WTC11 (cell line): ENCODE data around the gene SEPSECS. TPM values are rescaled to one million over a fixed set of nuclear protein-coding genes. Genes with fewer than 3 reads are reported as not detected.

Source experiments
- ATF6 ChIP-seq: sonication (generic); formaldehyde crosslinking; IDR thresholded peaks from 2 replicates; pipeline ENCODE4 v1.8.1; 2023; ENCODE audit warnings: mild to moderate bottlenecking, missing genetic modification reagents
- CREM ChIP-seq: sonication (generic); formaldehyde crosslinking; IDR thresholded peaks from 2 replicates; pipeline ENCODE4 v1.8.1; 2022; ENCODE audit warnings: mild to moderate bottlenecking, missing genetic modification reagents, moderate library complexity
- GRHL2 ChIP-seq: fragments of 250-450 bp; sonication (Bioruptor Pico); IDR thresholded peaks from 2 replicates; pipeline ENCODE4 v1.8.0; 2022; ENCODE audit warnings: mild to moderate bottlenecking, moderate library complexity; ENCODE audit not compliant: insufficient replicate concordance, severe bottlenecking
- HMGA2 ChIP-seq: fragments of 250-450 bp; sonication (Bioruptor Pico); IDR thresholded peaks from 2 replicates; pipeline ENCODE4 v1.4.0; 2021; ENCODE audit warnings: mild to moderate bottlenecking, moderate library complexity
- JUN ChIP-seq: sonication (generic); formaldehyde crosslinking; IDR thresholded peaks from 2 replicates; pipeline ENCODE4 v1.8.0; 2023; ENCODE audit warnings: mild to moderate bottlenecking, missing genetic modification reagents
- NR1H2 ChIP-seq: sonication (generic); formaldehyde crosslinking; IDR thresholded peaks from 2 replicates; pipeline ENCODE4 v1.9.0; 2021; ENCODE audit warnings: mild to moderate bottlenecking, moderate library complexity, missing genetic modification reagents
- NR3C1 ChIP-seq: sonication (generic); formaldehyde crosslinking; conservative IDR thresholded peaks from 2 replicates; pipeline ENCODE4 v1.8.1; 2023; ENCODE audit warnings: low read depth, mild to moderate bottlenecking, missing genetic modification reagents
- PRRX2 ChIP-seq: fragments of 250-450 bp; sonication (Bioruptor Pico); IDR thresholded peaks from 2 replicates; pipeline ENCODE4 v1.8.0; 2021; ENCODE audit warnings: mild to moderate bottlenecking
- RORB ChIP-seq: fragments of 250-450 bp; sonication (Bioruptor Pico); IDR thresholded peaks from 2 replicates; pipeline ENCODE4 v1.9.0; 2021; ENCODE audit warnings: mild to moderate bottlenecking
- USF2 ChIP-seq: sonication (generic); formaldehyde crosslinking; IDR thresholded peaks from 2 replicates; pipeline ENCODE4 v1.8.1; 2023; ENCODE audit warnings: mild to moderate bottlenecking, missing genetic modification reagents, moderate library complexity
- ZNF671 ChIP-seq: fragments of 250-450 bp; sonication (Bioruptor Pico); IDR thresholded peaks from 2 replicates; pipeline ENCODE4 v1.8.0; 2021; ENCODE audit warnings: mild to moderate bottlenecking
- total RNA-seq: library from RNA; stranded (reverse); gene quantifications from 3 replicates; pipeline ENCODE4 v1.2.3, GENCODE V29; 2021
- TF ChIP-seq, protein P1 (sequence below): sonication (generic); formaldehyde crosslinking; IDR thresholded peaks from 2 replicates; pipeline ENCODE4 v1.8.1; 2023; ENCODE audit warnings: mild to moderate bottlenecking, moderate library complexity, missing genetic modification reagents
- TF ChIP-seq, protein P2 (sequence below): sonication (generic); formaldehyde crosslinking; IDR thresholded peaks from 2 replicates; pipeline ENCODE4 v1.8.1; 2022; ENCODE audit warnings: low read depth, mild to moderate bottlenecking, moderate library complexity, missing genetic modification reagents, borderline replicate concordance
- TF ChIP-seq, protein P3 (sequence below): sonication (generic); formaldehyde crosslinking; IDR thresholded peaks from 2 replicates; pipeline ENCODE4 v1.8.0; 2023; ENCODE audit warnings: missing genetic modification reagents, mild to moderate bottlenecking, borderline replicate concordance
- TF ChIP-seq, protein P4 (sequence below): sonication (generic); formaldehyde crosslinking; conservative IDR thresholded peaks from 2 replicates; pipeline ENCODE4 v1.8.1; 2022; ENCODE audit warnings: mild to moderate bottlenecking, missing genetic modification reagents

The SEPSECS gene
- total RNA-seq, 1 experiment from 2014 or later = 6.2 TPM

GRCh38 chr4:25070545-25070944 is 89.7 kb downstream of the SEPSECS start (continued):
- TF ChIP-seq, protein P1, sequence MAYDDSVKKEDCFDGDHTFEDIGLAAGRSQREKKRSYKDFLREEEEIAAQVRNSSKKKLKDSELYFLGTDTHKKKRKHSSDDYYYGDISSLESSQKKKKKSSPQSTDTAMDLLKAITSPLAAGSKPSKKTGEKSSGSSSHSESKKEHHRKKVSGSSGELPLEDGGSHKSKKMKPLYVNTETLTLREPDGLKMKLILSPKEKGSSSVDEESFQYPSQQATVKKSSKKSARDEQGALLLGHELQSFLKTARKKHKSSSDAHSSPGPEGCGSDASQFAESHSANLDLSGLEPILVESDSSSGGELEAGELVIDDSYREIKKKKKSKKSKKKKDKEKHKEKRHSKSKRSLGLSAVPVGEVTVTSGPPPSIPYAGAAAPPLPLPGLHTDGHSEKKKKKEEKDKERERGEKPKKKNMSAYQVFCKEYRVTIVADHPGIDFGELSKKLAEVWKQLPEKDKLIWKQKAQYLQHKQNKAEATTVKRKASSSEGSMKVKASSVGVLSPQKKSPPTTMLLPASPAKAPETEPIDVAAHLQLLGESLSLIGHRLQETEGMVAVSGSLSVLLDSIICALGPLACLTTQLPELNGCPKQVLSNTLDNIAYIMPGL (CRISPR knock-in tag) = no peak
- TF ChIP-seq, protein P2, sequence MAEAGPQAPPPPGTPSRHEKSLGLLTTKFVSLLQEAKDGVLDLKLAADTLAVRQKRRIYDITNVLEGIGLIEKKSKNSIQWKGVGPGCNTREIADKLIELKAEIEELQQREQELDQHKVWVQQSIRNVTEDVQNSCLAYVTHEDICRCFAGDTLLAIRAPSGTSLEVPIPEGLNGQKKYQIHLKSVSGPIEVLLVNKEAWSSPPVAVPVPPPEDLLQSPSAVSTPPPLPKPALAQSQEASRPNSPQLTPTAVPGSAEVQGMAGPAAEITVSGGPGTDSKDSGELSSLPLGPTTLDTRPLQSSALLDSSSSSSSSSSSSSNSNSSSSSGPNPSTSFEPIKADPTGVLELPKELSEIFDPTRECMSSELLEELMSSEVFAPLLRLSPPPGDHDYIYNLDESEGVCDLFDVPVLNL = no peak
- no peak for TF ChIP-seq USF2 (CRISPR knock-in tag)
- no peak for TF ChIP-seq ZNF671
- no peak for TF ChIP-seq JUN
- TF ChIP-seq, protein P3, sequence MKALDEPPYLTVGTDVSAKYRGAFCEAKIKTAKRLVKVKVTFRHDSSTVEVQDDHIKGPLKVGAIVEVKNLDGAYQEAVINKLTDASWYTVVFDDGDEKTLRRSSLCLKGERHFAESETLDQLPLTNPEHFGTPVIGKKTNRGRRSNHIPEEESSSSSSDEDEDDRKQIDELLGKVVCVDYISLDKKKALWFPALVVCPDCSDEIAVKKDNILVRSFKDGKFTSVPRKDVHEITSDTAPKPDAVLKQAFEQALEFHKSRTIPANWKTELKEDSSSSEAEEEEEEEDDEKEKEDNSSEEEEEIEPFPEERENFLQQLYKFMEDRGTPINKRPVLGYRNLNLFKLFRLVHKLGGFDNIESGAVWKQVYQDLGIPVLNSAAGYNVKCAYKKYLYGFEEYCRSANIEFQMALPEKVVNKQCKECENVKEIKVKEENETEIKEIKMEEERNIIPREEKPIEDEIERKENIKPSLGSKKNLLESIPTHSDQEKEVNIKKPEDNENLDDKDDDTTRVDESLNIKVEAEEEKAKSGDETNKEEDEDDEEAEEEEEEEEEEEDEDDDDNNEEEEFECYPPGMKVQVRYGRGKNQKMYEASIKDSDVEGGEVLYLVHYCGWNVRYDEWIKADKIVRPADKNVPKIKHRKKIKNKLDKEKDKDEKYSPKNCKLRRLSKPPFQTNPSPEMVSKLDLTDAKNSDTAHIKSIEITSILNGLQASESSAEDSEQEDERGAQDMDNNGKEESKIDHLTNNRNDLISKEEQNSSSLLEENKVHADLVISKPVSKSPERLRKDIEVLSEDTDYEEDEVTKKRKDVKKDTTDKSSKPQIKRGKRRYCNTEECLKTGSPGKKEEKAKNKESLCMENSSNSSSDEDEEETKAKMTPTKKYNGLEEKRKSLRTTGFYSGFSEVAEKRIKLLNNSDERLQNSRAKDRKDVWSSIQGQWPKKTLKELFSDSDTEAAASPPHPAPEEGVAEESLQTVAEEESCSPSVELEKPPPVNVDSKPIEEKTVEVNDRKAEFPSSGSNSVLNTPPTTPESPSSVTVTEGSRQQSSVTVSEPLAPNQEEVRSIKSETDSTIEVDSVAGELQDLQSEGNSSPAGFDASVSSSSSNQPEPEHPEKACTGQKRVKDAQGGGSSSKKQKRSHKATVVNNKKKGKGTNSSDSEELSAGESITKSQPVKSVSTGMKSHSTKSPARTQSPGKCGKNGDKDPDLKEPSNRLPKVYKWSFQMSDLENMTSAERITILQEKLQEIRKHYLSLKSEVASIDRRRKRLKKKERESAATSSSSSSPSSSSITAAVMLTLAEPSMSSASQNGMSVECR (CRISPR knock-in tag) = no peak
- TF ChIP-seq CREM = no peak
- TF ChIP-seq NR1H2 (CRISPR knock-in tag) = no peak
- no peak for TF ChIP-seq ATF6 (CRISPR knock-in tag)
- no peak for TF ChIP-seq RORB
- TF ChIP-seq, protein P4, sequence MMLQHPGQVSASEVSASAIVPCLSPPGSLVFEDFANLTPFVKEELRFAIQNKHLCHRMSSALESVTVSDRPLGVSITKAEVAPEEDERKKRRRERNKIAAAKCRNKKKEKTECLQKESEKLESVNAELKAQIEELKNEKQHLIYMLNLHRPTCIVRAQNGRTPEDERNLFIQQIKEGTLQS (CRISPR knock-in tag) = no peak
- TF ChIP-seq HMGA2 (CRISPR knock-in tag) = no peak
- TF ChIP-seq PRRX2 (CRISPR knock-in tag) = no peak
- no peak for TF ChIP-seq GRHL2 (CRISPR knock-in tag)
- TF ChIP-seq NR3C1 = no peak

Other genes starting within 250 kb of the SEPSECS start
- gene CCDC149, start 247.4 kb downstream of the SEPSECS start, total RNA-seq = 3.9 to 4.8 TPM (median 4.4 TPM) in 3 replicates
- 5.8 to 12.2 TPM (median 8.3 TPM) in 3 replicates for gene LGI2, start 129.5 kb downstream of the SEPSECS start, total RNA-seq
- 12.6 to 15.1 TPM (median 14.5 TPM) in 3 replicates for gene PI4K2B, start 73.6 kb upstream of the SEPSECS start, total RNA-seq
- 12.4 to 13.6 TPM (median 13.3 TPM) in 3 replicates for gene ZCCHC4, start 152.3 kb upstream of the SEPSECS start, total RNA-seq
- gene ANAPC4, start 216.8 kb upstream of the SEPSECS start, total RNA-seq = 33.4 to 40.5 TPM (median 35.6 TPM) in 3 replicates